IPS DF 19.7 (cell line): ENCODE measurements around the gene AKT3.
A peak's percentile ranks its signal among the peaks of the same experiment; 100 is the strongest.
"Not testable (repeated sequence)": the region's sequence is repeated elsewhere in the genome, so short reads cannot be mapped to it uniquely, and the experiment has no call there.

Experiments
- DNase-seq: peaks from one replicate; pipeline ENCODE4 v3.0.0-alpha.2; 2013; ENCODE audit warnings: low read depth, low spot score

Gene AKT3

DNA sequence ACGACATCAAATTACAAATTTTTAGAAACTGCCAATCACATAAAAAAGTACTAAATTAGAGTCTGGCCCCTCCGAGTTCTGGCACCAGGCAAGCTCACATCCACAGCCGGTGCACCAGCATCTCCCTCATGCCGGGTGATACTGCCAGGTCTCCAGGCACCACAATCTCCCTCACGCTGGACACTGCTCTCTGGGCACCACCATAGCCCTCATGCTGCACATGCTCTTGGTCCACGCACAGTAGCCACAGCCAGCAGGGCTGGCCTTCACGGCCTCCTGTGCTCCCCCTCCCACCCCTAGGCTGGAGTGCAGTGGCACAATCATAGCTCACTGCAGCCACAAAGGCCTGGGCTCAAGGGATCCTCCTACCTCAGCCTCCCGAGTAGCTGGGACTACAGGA lies 65.5 kb downstream of the AKT3 start:
- no peak for DNase-seq

DNA sequence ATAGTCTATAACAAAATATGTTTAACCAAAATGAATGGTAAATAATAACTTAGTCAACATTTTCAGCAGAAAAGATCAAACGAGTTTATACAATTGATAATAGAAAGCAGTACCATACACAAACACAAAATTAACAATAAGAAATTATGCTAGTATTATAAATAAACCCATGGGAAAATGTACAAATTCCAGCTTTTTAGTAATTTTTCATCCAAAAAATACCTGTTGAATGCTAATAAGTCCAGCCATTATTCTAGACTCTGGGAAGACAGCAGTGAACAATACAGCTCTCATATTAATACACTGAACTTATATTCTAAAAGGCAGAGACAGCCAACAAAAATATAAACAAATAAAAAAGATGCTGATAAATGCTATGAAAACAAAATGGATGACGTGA lies 66.3 kb downstream of the AKT3 start:
- DNase-seq: no peak

DNA sequence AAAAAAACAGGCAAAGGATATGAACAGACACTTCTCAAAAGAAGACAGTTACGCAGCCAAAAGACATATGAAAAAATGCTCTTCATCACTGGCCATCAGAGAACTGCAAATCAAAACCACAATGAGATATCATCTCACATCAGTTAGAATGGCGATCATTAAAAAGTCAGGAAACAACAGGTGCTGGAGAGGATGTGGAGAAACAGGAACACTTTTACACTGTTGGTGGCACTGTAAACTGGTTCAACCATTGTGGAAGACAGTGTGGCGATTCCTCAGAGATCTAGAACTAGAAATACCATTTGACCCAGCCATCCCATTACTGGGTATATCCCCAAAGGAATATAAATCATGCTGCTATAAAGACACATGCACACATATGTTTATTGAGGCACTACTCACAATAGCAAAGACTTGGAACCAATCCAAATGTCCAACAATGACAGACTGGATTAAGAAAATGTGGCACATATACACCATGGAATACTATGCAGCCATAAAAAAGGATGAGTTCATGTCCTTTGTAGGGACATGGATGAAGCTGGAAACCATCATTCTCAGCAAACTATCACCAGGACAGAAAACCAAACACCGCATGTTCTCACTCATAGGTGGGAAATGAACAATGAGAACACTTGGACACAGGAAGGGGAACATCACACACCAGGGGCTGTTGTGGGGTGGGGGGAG lies 77.5 kb downstream of the AKT3 start:
- not testable (repeated sequence) for DNase-seq

GRCh38 chr1:243770860-243771259 lies 79.2 kb downstream of the AKT3 start:
- DNase-seq: no peak

- DNase-seq: no peak
These were observed 84.4 kb downstream of the AKT3 start for GRCh38 chr1:243765676-243766075.

DNA sequence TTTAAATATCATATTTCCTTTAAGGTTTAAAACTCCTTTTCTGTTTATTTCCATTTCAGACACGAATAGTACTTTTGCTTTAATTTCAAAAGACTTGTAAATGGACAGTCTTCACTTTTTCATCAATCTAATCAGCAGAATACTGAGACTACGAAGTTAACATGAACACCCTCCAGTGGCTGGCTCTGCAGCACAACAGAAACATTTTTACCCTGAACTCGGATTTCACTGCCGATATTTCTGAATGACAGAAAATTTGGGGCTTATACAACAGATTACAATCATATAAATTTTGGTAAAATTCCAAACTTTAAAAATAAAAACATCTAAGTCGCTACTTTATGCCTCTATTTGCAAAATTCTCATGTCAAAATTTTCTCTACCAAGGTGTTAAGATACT lies 86.2 kb downstream of the AKT3 start:
- no peak for DNase-seq

- no peak for DNase-seq
These were observed 91.4 kb downstream of the AKT3 start for GRCh38 chr1:243758647-243759046.

GRCh38 chr1:243756529-243756928 lies 93.5 kb downstream of the AKT3 start:
- no peak for DNase-seq

- DNase-seq: no peak
These were observed 95.7 kb downstream of the AKT3 start for GRCh38 chr1:243754348-243754747.

GRCh38 chr1:243751506-243751905 lies 98.5 kb downstream of the AKT3 start:
- no peak for DNase-seq

GRCh38 chr1:243748706-243749283 lies 101.2 kb downstream of the AKT3 start:
- no peak for DNase-seq

- no peak for DNase-seq
These were observed 101.8 kb downstream of the AKT3 start for GRCh38 chr1:243748227-243748626.

GRCh38 chr1:243746751-243747150 lies 103.3 kb downstream of the AKT3 start:
- DNase-seq: no peak

DNA sequence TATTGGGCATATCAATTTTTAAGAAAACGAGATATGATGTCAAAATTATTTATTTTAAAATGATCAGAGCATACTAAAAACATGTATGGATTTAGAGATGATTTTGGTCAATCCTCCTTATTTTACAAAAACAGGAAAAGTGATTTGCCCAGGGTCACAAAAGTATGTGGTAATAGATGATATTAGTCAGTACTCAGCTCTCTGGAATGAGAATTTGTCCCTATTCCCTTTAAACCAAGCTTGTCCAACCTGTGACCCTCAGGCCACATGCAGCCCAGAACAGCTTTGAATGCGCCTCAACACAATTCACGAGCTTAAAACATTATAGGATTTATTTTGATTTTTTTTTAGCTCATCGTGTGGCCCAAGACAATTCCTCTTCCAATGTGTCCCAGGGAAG lies 104.7 kb downstream of the AKT3 start:
- no peak for DNase-seq

- DNase-seq: no peak
These were observed 107.2 kb downstream of the AKT3 start for GRCh38 chr1:243742819-243743218.

- DNase-seq: peak; percentile 57
These were observed 109.6 kb downstream of the AKT3 start for GRCh38 chr1:243740255-243740999.

DNA sequence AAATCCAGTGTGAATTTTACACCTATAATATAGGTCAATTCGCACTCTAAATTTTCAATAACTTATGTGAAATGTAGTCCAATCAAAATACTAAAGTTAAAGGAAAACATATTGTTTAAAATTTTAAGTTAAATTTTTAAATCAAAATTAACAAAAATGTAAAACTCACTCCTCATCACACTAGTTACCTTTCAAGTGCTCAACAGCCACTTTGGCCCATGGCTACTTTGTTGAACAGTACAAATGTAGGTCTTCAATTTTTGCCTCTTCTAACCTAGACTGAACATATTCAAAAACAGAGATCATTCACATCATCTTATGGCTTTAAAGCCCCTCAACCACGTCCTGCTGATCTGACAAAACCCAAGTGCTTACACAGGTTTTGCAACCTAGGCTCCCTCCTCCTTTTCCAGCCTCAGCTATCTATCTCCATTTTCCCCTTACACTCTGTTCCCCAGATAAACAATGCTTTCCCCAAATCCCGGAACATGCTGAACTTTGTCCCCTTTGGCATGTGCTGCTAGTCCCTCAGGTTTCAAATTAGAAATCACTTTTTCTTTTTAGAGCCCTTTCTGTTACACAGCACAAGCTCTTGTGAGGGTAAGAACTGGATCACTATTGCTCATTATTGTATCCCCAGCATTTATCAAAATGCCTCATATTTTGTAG lies 110.6 kb downstream of the AKT3 start:
- DNase-seq: no peak

DNA sequence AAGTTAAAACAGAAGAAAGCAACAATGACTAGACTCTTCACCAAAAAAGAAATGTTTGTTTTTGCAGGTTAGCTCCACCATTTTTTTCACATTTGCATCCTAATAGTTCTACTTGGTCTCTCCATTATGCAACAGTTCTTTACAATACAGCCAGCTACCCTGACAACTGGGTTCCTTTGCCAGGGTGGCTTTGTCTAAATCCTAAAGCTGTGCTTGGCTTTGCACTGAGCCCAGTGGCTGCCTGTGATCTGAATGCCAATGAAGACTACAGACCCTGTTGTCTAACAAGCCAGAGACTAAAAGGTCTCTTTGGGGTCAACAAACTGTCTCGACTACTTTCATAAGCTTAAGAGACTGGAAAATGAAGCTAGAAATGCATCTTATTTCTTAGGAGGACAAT lies 112.0 kb downstream of the AKT3 start:
- no peak for DNase-seq

DNA sequence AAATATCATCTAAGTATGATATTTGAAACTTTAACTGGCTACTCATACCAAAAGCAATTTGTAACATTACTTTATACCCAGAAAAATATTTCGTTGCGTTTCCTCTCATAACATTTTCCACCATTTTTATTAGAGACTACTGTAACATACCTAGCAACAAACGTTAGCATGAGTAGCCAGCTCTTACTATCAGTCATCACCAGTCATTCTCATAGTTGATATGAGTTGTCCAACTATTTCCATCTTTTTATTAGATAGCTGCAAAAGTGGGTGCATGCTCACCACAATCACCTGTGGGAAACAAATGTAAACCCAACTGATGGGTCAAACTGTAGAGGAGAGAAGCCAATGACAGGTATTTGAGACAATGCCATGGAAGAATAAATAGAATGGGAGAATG lies 114.6 kb downstream of the AKT3 start:
- no peak for DNase-seq

GRCh38 chr1:243734308-243734695 lies 115.7 kb downstream of the AKT3 start:
- DNase-seq: no peak

- DNase-seq: no peak
These were observed 116.3 kb downstream of the AKT3 start for GRCh38 chr1:243733670-243734307.

- DNase-seq: no peak
These were observed 117.4 kb downstream of the AKT3 start for GRCh38 chr1:243732637-243733036.
